ENCODE data around the gene CHRM4.

- TF ChIP-seq EZH2 (IDR thresholded peaks at IDR 0.05; ENCODE audit: insufficient read depth, low read length) (no peak), CTCF (IDR thresholded peaks at IDR 0.05; ENCODE audit: insufficient read depth, low read depth, low read length) (no peak)
Measured at GRCh38 chr11:46393231-46393616, 1.6 kb upstream of the CHRM4 start.
